H1 (cell line): ENCODE results near the gene SERPINH1. TPM values are rescaled to one million over a fixed set of nuclear protein-coding genes. Genes with fewer than 3 reads are reported as not detected.

Source experiments
- CTCF ChIA-PET: fragments of 300-600 bp; sonication (Branson Sonifier 250); formaldehyde crosslinking; loops from one replicate; lab custom pipeline; 2021; ENCODE audit not compliant: partially characterized antibody; lab: Charles Lee
- POLR2A ChIA-PET: fragments of 300-600 bp; sonication (Branson Sonifier 250); formaldehyde crosslinking; loops from one replicate; lab custom pipeline; 2021; ENCODE audit warnings: inconsistent platforms; ENCODE audit not compliant: partially characterized antibody; lab: Charles Lee
- DNase-seq, 2 experiments: peaks; one replicate each; pipeline versions ENCODE4 v3.0.0 to v3.0.0-alpha.2; 2010 to 2022; ENCODE audit warnings: low spot score in 2 of 2, low read depth in 1 of 2, mixed read lengths in 1 of 2
- FAIRE-seq: peaks from 2 replicates; lab custom pipeline; 2011; peaks lifted over from hg19 to GRCh38; lab: Jason Lieb, UNC
- H2AFZ ChIP-seq: 2 replicates; pipeline ENCODE4 v1.8.1; 2012; ENCODE audit warnings: low read length, inconsistent platforms
- H2AK5ac ChIP-seq: 2 replicates; pipeline ENCODE4 v1.6.1; 2013; ENCODE audit warnings: low read depth, low read length
- H2BK120ac ChIP-seq: replicated peaks from 2 replicates; pipeline ENCODE3; 2013; ENCODE audit warnings: low read depth, low read length, inconsistent platforms
- H2BK12ac ChIP-seq: 2 replicates; pipeline ENCODE4 v1.6.1; 2013; ENCODE audit warnings: low read depth, low read length
- H2BK15ac ChIP-seq: 2 replicates; pipeline ENCODE4 v1.6.1; 2013; ENCODE audit warnings: low read length
- H2BK20ac ChIP-seq: 2 replicates; pipeline ENCODE4 v1.6.1; 2013; ENCODE audit warnings: low read length
- H2BK5ac ChIP-seq: 2 replicates; pipeline ENCODE4 v1.6.1; 2013; ENCODE audit warnings: low read depth, low read length
- H3K14ac ChIP-seq: 2 replicates; pipeline ENCODE4 v1.6.1; 2013; ENCODE audit warnings: inconsistent platforms; ENCODE audit not compliant: insufficient read length
- H3K18ac ChIP-seq: 2 replicates; pipeline ENCODE4 v1.6.1; 2013; ENCODE audit warnings: low read length; ENCODE audit errors: extremely low read depth
- H3K23ac ChIP-seq: 2 replicates; pipeline ENCODE4 v1.6.1; 2013; ENCODE audit warnings: inconsistent platforms; ENCODE audit not compliant: insufficient read length
- H3K23me2 ChIP-seq: 2 replicates; pipeline ENCODE4 v1.6.1; 2013; ENCODE audit warnings: low read depth, low read length
- H3K27ac ChIP-seq: 2 replicates; pipeline ENCODE4 v1.6.1; 2011; ENCODE audit warnings: low read depth, low read length, inconsistent platforms
- H3K27me3 ChIP-seq, 4 experiments: replicated peaks in 1 of 4; 1 replicate in 1 of 4; 2 replicates in 3 of 4; pipeline versions ENCODE4 v1.6.1 to v1.8.1; 2011 to 2013; ENCODE audit warnings: low read length in 3 of 4, mild to moderate bottlenecking in 3 of 4, inconsistent platforms in 2 of 4, mixed read lengths in 2 of 4, moderate library complexity in 1 of 4; ENCODE audit not compliant: control insufficient read depth in 3 of 4, insufficient read depth in 3 of 4; ENCODE audit errors: extremely low read depth in 1 of 4
- H3K36me3 ChIP-seq, 4 experiments: 2 replicates each; pipeline versions ENCODE4 v1.6.1 to v1.8.1; 2011 to 2013; ENCODE audit warnings: mild to moderate bottlenecking in 4 of 4, low read length in 3 of 4, moderate library complexity in 2 of 4, control low read depth in 1 of 4, inconsistent platforms in 1 of 4; ENCODE audit not compliant: insufficient read depth in 4 of 4, control insufficient read depth in 2 of 4
- H3K4ac ChIP-seq: replicated peaks from 2 replicates; pipeline ENCODE3; 2013; ENCODE audit warnings: low read length, low read depth, mixed read lengths, inconsistent platforms; ENCODE audit not compliant: insufficient read length
- H3K4me1 ChIP-seq, 4 experiments: replicated peaks in 1 of 4; 1 replicate in 1 of 4; 2 replicates in 3 of 4; pipeline versions ENCODE4 v1.6.1 to v1.8.1; 2011 to 2013; ENCODE audit warnings: low read length in 3 of 4, inconsistent platforms in 2 of 4, mixed read lengths in 1 of 4; ENCODE audit not compliant: insufficient read depth in 4 of 4, control insufficient read depth in 3 of 4
- H3K4me2 ChIP-seq, 2 experiments: 2 replicates each; pipeline versions ENCODE4 v1.6.1 to v1.8.1; 2011 to 2013; ENCODE audit warnings: low read depth in 2 of 2, low read length in 2 of 2, control low read depth in 1 of 2, inconsistent platforms in 1 of 2, mild to moderate bottlenecking in 1 of 2; ENCODE audit not compliant: insufficient read depth in 1 of 2
- H3K4me3 ChIP-seq, 4 experiments: fragments of 200-600, 300-600 bp in 1 of 4; sonication (generic), shearing (Covaris generic), sonication (Bioruptor Twin) in 1 of 4; 2 replicates each; pipeline versions ENCODE4 v1.5.1 to v1.8.1; 2011 to 2016; ENCODE audit warnings: low read length in 4 of 4, low read depth in 3 of 4, control low read depth in 2 of 4, inconsistent platforms in 2 of 4, mild to moderate bottlenecking in 2 of 4, mixed read lengths in 1 of 4, moderate library complexity in 1 of 4; ENCODE audit not compliant: insufficient read depth in 2 of 4; ENCODE audit errors: extremely low read depth in 1 of 4
- H3K56ac ChIP-seq: replicated peaks from 2 replicates; pipeline ENCODE3; 2013; ENCODE audit warnings: low read depth, mild to moderate bottlenecking, mixed read lengths, low read length, inconsistent platforms; ENCODE audit not compliant: insufficient read length
- H3K79me1 ChIP-seq: 2 replicates; pipeline ENCODE4 v1.6.1; 2013; ENCODE audit warnings: low read depth, low read length, control low read depth
- H3K79me2 ChIP-seq, 2 experiments: 2 replicates each; pipeline versions ENCODE4 v1.6.1 to v1.8.1; 2012 to 2013; ENCODE audit warnings: low read length in 2 of 2, mild to moderate bottlenecking in 2 of 2, inconsistent platforms in 1 of 2; ENCODE audit not compliant: insufficient read depth in 2 of 2, control insufficient read depth in 1 of 2
- H3K9ac ChIP-seq, 4 experiments: replicated peaks in 1 of 4; 1 replicate in 1 of 4; 2 replicates in 3 of 4; pipeline versions ENCODE4 v1.6.1 to v1.8.1; 2011 to 2013; ENCODE audit warnings: low read depth in 3 of 4, low read length in 3 of 4, control low read depth in 2 of 4, mild to moderate bottlenecking in 2 of 4, moderate library complexity in 2 of 4, inconsistent platforms in 1 of 4; ENCODE audit errors: extremely low read depth in 1 of 4
- H3K9me3 ChIP-seq, 2 experiments: 2 replicates each; pipeline versions ENCODE4 v1.6.1 to v1.8.1; 2012 to 2013; ENCODE audit warnings: mild to moderate bottlenecking in 2 of 2, moderate library complexity in 2 of 2, control low read depth in 1 of 2, inconsistent platforms in 1 of 2, low read depth in 1 of 2, low read length in 1 of 2, mixed read lengths in 1 of 2; ENCODE audit not compliant: insufficient read depth in 2 of 2
- H4K20me1 ChIP-seq, 2 experiments: replicated peaks in 1 of 2; 2 replicates each; pipeline versions ENCODE3 to v1.8.1; 2011 to 2013; ENCODE audit warnings: inconsistent platforms in 2 of 2, low read length in 2 of 2, mild to moderate bottlenecking in 1 of 2; ENCODE audit not compliant: insufficient read depth in 2 of 2, control insufficient read depth in 1 of 2
- H4K5ac ChIP-seq: 2 replicates; pipeline ENCODE4 v1.6.1; 2013; ENCODE audit warnings: low read length, low read depth, mixed read lengths, inconsistent platforms; ENCODE audit not compliant: insufficient read length
- H4K8ac ChIP-seq: 2 replicates; pipeline ENCODE4 v1.8.0; 2013; ENCODE audit warnings: mild to moderate bottlenecking, moderate library complexity, low read length, inconsistent platforms; ENCODE audit not compliant: insufficient read depth; ENCODE audit errors: extremely low read depth
- H4K91ac ChIP-seq: replicated peaks from 2 replicates; pipeline ENCODE3; 2013; ENCODE audit warnings: low read length, mixed read lengths, inconsistent platforms; ENCODE audit not compliant: insufficient read length
- ASH2L ChIP-seq: fragments of 200-600, 300-600 bp; sonication (generic); IDR thresholded peaks from one replicate; pipeline ENCODE4 v1.7.1; 2017; ENCODE audit warnings: low read length
- CEBPB ChIP-seq: IDR thresholded peaks from 2 replicates; pipeline ENCODE4 v1.6.1; 2012; ENCODE audit warnings: low read depth, low read length
- CTCF ChIP-seq, 3 experiments: IDR thresholded peaks; 1 replicate in 2 of 3; 2 replicates in 1 of 3; pipeline versions ENCODE4 v1.5.1 to v1.6.1; 2011; ENCODE audit warnings: low read length in 3 of 3, mild to moderate bottlenecking in 3 of 3, inconsistent platforms in 2 of 3, low read depth in 1 of 3, moderate library complexity in 1 of 3; ENCODE audit not compliant: insufficient read depth in 1 of 3; ENCODE audit errors: control extremely low read depth in 1 of 3
- EGR1 ChIP-seq: IDR thresholded peaks from 2 replicates; pipeline ENCODE4 v1.6.1; 2011; ENCODE audit warnings: low read depth, low read length, borderline replicate concordance
- EZH2 ChIP-seq: fragments of 200-600 bp; sonication (generic); IDR thresholded peaks from 2 replicates; pipeline ENCODE4 v1.7.1; 2012; ENCODE audit warnings: low read depth, mild to moderate bottlenecking, moderate library complexity, low read length, inconsistent platforms; ENCODE audit not compliant: severe bottlenecking
- POLR2A ChIP-seq, 2 experiments: IDR thresholded peaks; 1 replicate in 1 of 2; 2 replicates in 1 of 2; pipeline ENCODE4 v1.6.1; 2011; ENCODE audit warnings: low read depth in 2 of 2, low read length in 2 of 2, mild to moderate bottlenecking in 2 of 2; ENCODE audit errors: control extremely low read depth in 1 of 2
- RAD21 ChIP-seq, 2 experiments: IDR thresholded peaks in 1 of 2; conservative IDR thresholded peaks in 1 of 2; 2 replicates each; pipeline ENCODE4 v1.6.1; 2011; ENCODE audit warnings: low read depth in 2 of 2, low read length in 2 of 2, improper control_type of control experiment in 1 of 2, inconsistent platforms in 1 of 2, mild to moderate bottlenecking in 1 of 2, moderate library complexity in 1 of 2
- SIRT6 ChIP-seq: IDR thresholded peaks from one replicate; pipeline ENCODE4 v1.7.1; 2012; ENCODE audit warnings: low read length, inconsistent platforms
- SRF ChIP-seq: IDR thresholded peaks from 2 replicates; pipeline ENCODE4 v1.6.1; 2011; ENCODE audit warnings: mild to moderate bottlenecking, low read depth, low read length, moderate library complexity
- TAF1 ChIP-seq: IDR thresholded peaks from 2 replicates; pipeline ENCODE4 v1.6.1; 2011; ENCODE audit warnings: mild to moderate bottlenecking, low read depth, low read length
- WGBS, 2 experiments: shearing (Covaris generic) in 1 of 2; methylation state at CpG; one replicate each; pipeline versions ENCODE4 v1.1.6 to v1.1.7; 2013 to 2015; ENCODE audit warnings: low lambda C conversion rate in 2 of 2, mixed read lengths in 2 of 2, inconsistent platforms in 1 of 2, low coverage in 1 of 2, missing lambda C conversion rate in 1 of 2; ENCODE audit not compliant: insufficient replicate concordance in 2 of 2, insufficient coverage in 1 of 2, insufficient read length in 1 of 2; ENCODE audit errors: extremely low coverage in 1 of 2, missing lambda C conversion rate in 1 of 2; 5-methylcytosine and 5-hydroxymethylcytosine counted together
- polyA plus RNA-seq, 7 experiments: library from polyadenylated mRNA; depleted of rRNA in 3 of 7; stranded (reverse) in 5 of 7; unstranded in 2 of 7; fragments of >200 nt in 5 of 7; fragments of 200-250 nt in 2 of 7; gene quantifications; 1 replicate in 5 of 7; 2 replicates in 1 of 7; 4 replicates in 1 of 7; pipeline versions ENCODE4 v1.2.1 to v1.2.3, GENCODE V29; 2011 to 2013; ENCODE audit warnings: missing spikeins in 2 of 7, mixed read lengths in 2 of 7
- total RNA-seq: library from RNA; stranded (reverse); fragmentation: NEBNext Ultra II Directional; extraction: Animal tissue kit (Norgen Biotek cat#: 25700); gene quantifications from 2 replicates; pipeline ENCODE4 v1.2.1, GENCODE V29; 2021

The SERPINH1 gene
- total and polyA plus RNA-seq, 2 of the 8 experiments (the other 6 are each of a cell fraction or from before 2014, with no cell fraction given), result 420 to 621 TPM

- POLR2A ChIA-PET, result interaction anchor here (1.5 to 30.6 kb wide), 6 partner anchors 8 to 147 kb away, joined by 4 to 1120 read pairs (median 48); partner anchors contain the start of gene SERPINH1
- Histone ChIP-seq H3K23ac (no peak overlapping the region), H4K5ac (no peak overlapping the region), H3K4ac (peak overlapping the region; percentile 36), H4K20me1 (no peaks in the 10 kb centered on the region), H3K23me2 (no peaks in the 10 kb centered on the region), H2BK12ac (peak overlapping the region; percentile 97), H2BK15ac (peak overlapping the region; percentile 72; the same call in 1 of the 2 replicates), H2BK5ac (peak overlapping the region; percentile 81; the same call in 1 of the 2 replicates), H3K79me1 (no peaks in the 10 kb centered on the region), H3K4me1 (peaks cover 0 to 4% (median 2%) of the 10 kb centered on the region in 4 experiments; a peak in 5 of 7 replicates), H2AFZ (peak overlapping the region; percentile 78; the same call in 1 of the 2 replicates), H3K36me3 (no peaks in the 10 kb centered on the region), H3K4me3 (no peak overlapping the region), H3K27me3 (no peaks in the 10 kb centered on the region; a peak in 1 of 7 replicates), H3K9me3 (0 out of 4 replicates have a peak, but pooled peaks cover 0 to 2% of the 10 kb centered on the region in 2 experiments), H2BK20ac (peak overlapping the region; percentile 80; the same call in 1 of the 2 replicates), H3K9ac (0 out of 7 replicates have a peak overlapping the region, but pooled peaks of 1 of the 4 experiments have one; percentile 5), H3K18ac (peak overlapping the region; percentile 97), H3K79me2 (no peaks in the 10 kb centered on the region), H3K4me2 (no peak overlapping the region), H3K27ac (no peak overlapping the region), H2BK120ac (no peak overlapping the region), H3K56ac (no peak overlapping the region), H3K14ac (no peak overlapping the region), H4K91ac (peak overlapping the region; percentile 45), H4K8ac (peak overlapping the region; percentile 93), H2AK5ac (no peak overlapping the region)
- 25% methylated on average over 7 of the region's 7 CpGs; no CpG with 5 or more reads in 1 of the 2 experiments for WGBS, 2 experiments
- peak; percentile 19 for FAIRE-seq
- CTCF ChIA-PET, result interaction anchor here (0.7 to 5.5 kb wide), 30 partner anchors 8 to 116 kb away, joined by 3 to 90 read pairs (median 6); no protein-coding TSS in a partner anchor
- DNase-seq, result peak in 1 of 2 experiments; percentile 91
- no peak for TF ChIP-seq SIRT6
- TF ChIP-seq EGR1, result 0 out of 2 replicates have a peak, but pooled peaks have one; percentile 14
- no peak for TF ChIP-seq SRF
- peak; percentile 72 to 89 (median 82) for TF ChIP-seq CTCF (IDR thresholded peaks at IDR 0.05; ENCODE audit: control extremely low read depth in 1 of 3, insufficient read depth in 1 of 3, low read depth in 1 of 3, low read length in 3 of 3)
- peak; percentile 29 for TF ChIP-seq ASH2L
- peak; percentile 89 to 92 for TF ChIP-seq RAD21 (IDR thresholded peaks at IDR 0.05 in 1 of 2, conservative IDR thresholded peaks at IDR 0.05 in 1 of 2; ENCODE audit: low read depth in 2 of 2, low read length in 2 of 2)
- TF ChIP-seq CEBPB, result no peak
- no peak for TF ChIP-seq EZH2
- TF ChIP-seq POLR2A (IDR thresholded peaks at IDR 0.05; ENCODE audit: control extremely low read depth in 1 of 2, low read depth in 2 of 2, low read length in 2 of 2), result peak in 1 of 2 experiments; percentile 19; a peak in 1 of 3 replicates
- TF ChIP-seq TAF1, result 0 out of 2 replicates have a peak, but pooled peaks have one; percentile 28
Measured at GRCh38 chr11:75547617-75548058, 14.4 kb upstream of the SERPINH1 start.
